Nephron progenitor cell (in vitro differentiated cells): Measurements from ENCODE around the gene SCRN2.

Experiments
- DNase-seq: peaks from one replicate; pipeline ENCODE4 v3.0.0; 2021
- H3K27ac Mint-ChIP-seq: 2 replicates; pipeline ENCODE4 v1.8.0; 2021; ENCODE audit warnings: mild to moderate bottlenecking, moderate library complexity, mixed read lengths
- H3K27me3 Mint-ChIP-seq: 2 replicates; pipeline ENCODE4 v1.8.0; 2021; ENCODE audit warnings: mild to moderate bottlenecking, low read depth, mixed read lengths; ENCODE audit not compliant: poor library complexity
- H3K36me3 Mint-ChIP-seq: 2 replicates; pipeline ENCODE4 v1.8.0; 2021; ENCODE audit warnings: low read depth, mixed read lengths
- H3K4me1 Mint-ChIP-seq: 2 replicates; pipeline ENCODE4 v1.8.0; 2021; ENCODE audit warnings: mixed read lengths
- H3K4me3 Mint-ChIP-seq: 2 replicates; pipeline ENCODE4 v1.8.0; 2021; ENCODE audit warnings: mild to moderate bottlenecking, moderate library complexity, mixed read lengths
- H3K9me3 Mint-ChIP-seq: 2 replicates; pipeline ENCODE4 v1.8.0; 2021; ENCODE audit warnings: mild to moderate bottlenecking, moderate library complexity, mixed read lengths
- CTCF ChIP-seq: fragments of 200-600 bp; sonication (generic); IDR thresholded peaks from 2 replicates; pipeline ENCODE4 v1.5.0; 2021; ENCODE audit warnings: antibody characterized with exemption

Gene SCRN2

DNA sequence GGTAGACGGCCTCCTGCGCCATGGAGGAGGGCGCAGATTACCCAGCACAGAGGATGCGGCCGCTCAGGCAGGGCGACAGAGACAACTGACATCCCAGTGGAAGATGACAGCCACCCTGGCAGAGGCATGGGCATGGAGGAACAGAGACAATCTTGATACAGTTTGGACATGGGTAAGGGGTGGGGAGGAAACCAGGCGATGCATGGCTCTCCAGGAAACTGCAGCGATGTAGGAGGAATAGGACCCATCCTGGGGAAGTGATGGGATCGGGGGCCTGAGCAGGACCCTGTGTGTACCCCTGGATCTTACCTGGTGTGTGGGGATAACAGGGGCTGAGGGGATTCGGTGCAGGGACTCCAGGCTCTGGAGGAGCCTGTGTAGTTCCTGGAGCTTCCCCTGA is 24.1 kb downstream of the SCRN2 start:
- Mint-ChIP-seq H3K27ac (peak overlapping the region; percentile 39), H3K27me3 (peaks cover 11% of the 10 kb centered on the region), H3K9me3 (no peaks in the 10 kb centered on the region), H3K4me1 (peaks cover 17% of the 10 kb centered on the region), H3K4me3 (no peak overlapping the region), H3K36me3 (no peaks in the 10 kb centered on the region)
- TF ChIP-seq CTCF: no peak
- no peak for DNase-seq

DNA sequence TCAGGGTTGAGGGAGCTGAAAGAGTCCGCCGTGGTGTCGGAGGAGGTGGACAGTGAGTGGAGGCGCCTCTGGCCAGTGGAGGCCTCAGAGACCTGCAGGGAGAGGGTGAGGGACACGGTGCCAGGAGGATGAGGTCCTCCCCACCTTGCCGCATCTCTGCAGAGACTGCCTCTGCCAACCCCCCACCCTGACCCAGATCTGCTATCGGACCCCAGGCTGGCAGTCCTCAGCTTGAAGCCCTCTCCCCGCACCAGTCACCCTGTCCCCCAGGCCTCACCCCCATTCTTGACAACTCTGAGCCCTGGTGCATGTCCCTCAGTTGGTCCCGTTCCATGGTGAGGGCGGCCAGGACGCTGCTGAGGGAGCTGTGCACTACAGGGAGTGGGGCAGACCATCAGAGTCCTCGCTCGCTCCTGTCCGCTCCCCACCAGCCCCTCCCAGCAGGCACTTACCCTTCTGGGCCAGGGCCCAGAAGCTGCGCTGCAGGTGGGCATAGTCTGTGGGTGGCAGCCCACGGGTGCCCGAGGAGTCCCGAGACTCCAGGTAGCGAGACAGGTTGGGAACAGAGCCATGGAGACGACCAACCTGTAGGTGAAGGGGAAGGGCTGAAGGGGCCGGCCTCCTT is 24.9 kb downstream of the SCRN2 start:
- H3K4me1 Mint-ChIP-seq: peaks cover 10% of the 10 kb centered on the region
- H3K4me3 Mint-ChIP-seq: no peak overlapping the region
- no peaks in the 10 kb centered on the region for H3K9me3 Mint-ChIP-seq
- no peak overlapping the region for H3K27ac Mint-ChIP-seq
- no peaks in the 10 kb centered on the region for H3K36me3 Mint-ChIP-seq
- DNase-seq: no peak
- peaks cover 8% of the 10 kb centered on the region for H3K27me3 Mint-ChIP-seq
- TF ChIP-seq CTCF: no peak

DNA sequence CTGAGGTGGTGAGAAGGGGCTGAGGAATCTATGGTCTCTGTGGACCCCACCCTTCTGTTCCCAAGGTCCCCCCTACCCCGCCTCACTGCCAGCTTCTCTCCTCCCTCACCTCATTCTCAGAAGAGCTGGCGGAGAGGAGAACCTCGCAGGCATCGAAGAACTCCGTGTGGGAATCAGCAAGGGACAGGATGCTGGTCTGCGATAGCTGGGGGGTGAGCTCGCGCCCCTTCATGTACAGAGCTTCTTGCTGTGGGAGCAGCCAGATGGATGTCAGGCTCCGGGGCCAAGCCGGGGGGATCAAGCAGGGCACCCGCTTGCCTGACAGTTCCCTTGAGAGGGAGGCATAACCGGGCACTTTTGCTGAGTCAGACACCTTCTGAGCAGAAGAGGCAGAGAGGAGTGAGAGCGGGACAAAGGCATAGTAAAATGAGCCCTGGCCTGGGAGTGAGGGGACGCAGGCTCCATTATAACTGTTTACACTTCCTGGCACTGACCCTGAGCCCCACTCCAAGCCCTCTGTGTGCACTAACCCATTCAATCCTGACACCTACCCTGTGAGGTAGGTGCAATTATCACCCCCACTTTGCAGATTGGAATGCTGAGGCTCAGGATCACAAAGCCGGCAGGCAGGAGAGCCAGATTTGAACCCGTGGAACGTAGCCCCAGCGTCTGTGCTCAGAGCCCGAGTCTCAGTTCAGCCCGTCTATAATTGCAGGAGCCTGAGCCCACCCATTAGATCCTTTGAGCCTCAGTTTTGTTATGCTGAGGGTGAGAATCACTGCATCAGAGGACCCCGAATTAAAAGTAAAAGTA is 25.8 kb downstream of the SCRN2 start:
- no peaks in the 10 kb centered on the region for H3K9me3 Mint-ChIP-seq
- H3K27ac Mint-ChIP-seq: no peak overlapping the region
- H3K4me3 Mint-ChIP-seq: no peak overlapping the region
- H3K27me3 Mint-ChIP-seq: peaks cover 8% of the 10 kb centered on the region
- H3K36me3 Mint-ChIP-seq: no peaks in the 10 kb centered on the region
- peaks cover 4% of the 10 kb centered on the region for H3K4me1 Mint-ChIP-seq
- TF ChIP-seq CTCF: no peak
- DNase-seq: no peak

- H3K9me3 Mint-ChIP-seq: no peaks in the 10 kb centered on the region
- no peak overlapping the region for H3K27ac Mint-ChIP-seq
- peaks cover 6% of the 10 kb centered on the region for H3K4me1 Mint-ChIP-seq
- TF ChIP-seq CTCF: no peak
- no peaks in the 10 kb centered on the region for H3K36me3 Mint-ChIP-seq
- peaks cover 5% of the 10 kb centered on the region for H3K27me3 Mint-ChIP-seq
- no peak for DNase-seq
- H3K4me3 Mint-ChIP-seq: no peak overlapping the region
Observed at GRCh38 chr17:47813512-47814031, 27.5 kb downstream of the SCRN2 start.

DNA sequence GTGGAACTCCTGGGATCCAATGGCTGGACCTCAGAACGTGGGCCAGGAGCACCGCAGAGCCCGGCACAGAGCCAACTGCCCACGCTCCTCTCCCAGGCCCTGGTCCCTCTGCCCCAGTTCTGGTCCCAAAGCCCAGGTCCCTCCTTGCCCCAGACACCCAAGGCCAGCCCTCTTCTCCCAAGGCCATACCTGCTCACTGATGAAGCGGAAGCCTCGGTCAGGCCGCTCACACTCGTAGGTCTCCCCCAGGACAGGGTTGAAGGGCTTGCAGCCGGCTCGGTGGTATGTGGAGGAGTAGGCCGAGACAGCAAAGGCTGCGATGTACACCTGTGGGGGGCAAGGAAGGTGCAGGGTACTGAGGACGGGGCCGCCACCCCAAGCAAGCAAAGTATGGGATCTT is 28.0 kb downstream of the SCRN2 start:
- Mint-ChIP-seq H3K27me3 (peaks cover 5% of the 10 kb centered on the region), H3K9me3 (no peaks in the 10 kb centered on the region), H3K4me1 (peaks cover 6% of the 10 kb centered on the region), H3K27ac (no peak overlapping the region), H3K4me3 (no peak overlapping the region), H3K36me3 (no peaks in the 10 kb centered on the region)
- no peak for DNase-seq
- no peak for TF ChIP-seq CTCF
